H9 (cell line): ENCODE results near the gene PRKCA. TPM values are rescaled to one million over a fixed set of nuclear protein-coding genes. Genes with fewer than 3 reads are reported as not detected.

Experiments
- DNase-seq: peaks from one replicate; pipeline ENCODE4 v3.0.0-alpha.2; 2017
- H2AFZ ChIP-seq: one replicate; pipeline ENCODE4 v1.6.1; 2013; ENCODE audit warnings: mild to moderate bottlenecking, low read length, control low read depth, moderate library complexity
- H2AK5ac ChIP-seq: 2 replicates; pipeline ENCODE4 v1.6.1; 2013; ENCODE audit warnings: low read length, control low read depth, mixed read lengths; ENCODE audit not compliant: insufficient read length
- H2BK120ac ChIP-seq: one replicate; pipeline ENCODE4 v1.6.1; 2013; ENCODE audit warnings: low read depth, mild to moderate bottlenecking, low read length, control low read depth, inconsistent platforms; ENCODE audit not compliant: poor library complexity, severe bottlenecking
- H2BK12ac ChIP-seq: 2 replicates; pipeline ENCODE4 v1.6.1; 2013; ENCODE audit warnings: low read length, control low read depth, mixed read lengths, low read depth; ENCODE audit not compliant: insufficient read length
- H2BK15ac ChIP-seq: 2 replicates; pipeline ENCODE4 v1.6.1; 2013; ENCODE audit warnings: low read depth, low read length, control low read depth
- H2BK20ac ChIP-seq: one replicate; pipeline ENCODE4 v1.6.1; 2013; ENCODE audit warnings: low read depth, mild to moderate bottlenecking, low read length, control low read depth, inconsistent platforms; ENCODE audit not compliant: poor library complexity, severe bottlenecking
- H2BK5ac ChIP-seq: 2 replicates; pipeline ENCODE4 v1.6.1; 2013; ENCODE audit warnings: low read length, control low read depth, mixed read lengths; ENCODE audit not compliant: insufficient read length
- H3K14ac ChIP-seq: 2 replicates; pipeline ENCODE4 v1.6.1; 2013; ENCODE audit warnings: low read length, control low read depth; ENCODE audit not compliant: insufficient read depth
- H3K18ac ChIP-seq: 2 replicates; pipeline ENCODE4 v1.6.1; 2013; ENCODE audit warnings: low read depth, mild to moderate bottlenecking, mixed read lengths, low read length, control low read depth; ENCODE audit not compliant: insufficient read length
- H3K23ac ChIP-seq: 2 replicates; pipeline ENCODE4 v1.6.1; 2013; ENCODE audit warnings: low read length, control low read depth, mixed read lengths, low read depth; ENCODE audit not compliant: insufficient read length
- H3K23me2 ChIP-seq: 2 replicates; pipeline ENCODE4 v1.6.1; 2013; ENCODE audit warnings: low read depth, mild to moderate bottlenecking, mixed read lengths, low read length, control low read depth; ENCODE audit not compliant: insufficient read length, poor library complexity, severe bottlenecking
- H3K27ac ChIP-seq: 2 replicates; pipeline ENCODE4 v1.5.1; 2013; ENCODE audit warnings: low read length, control low read depth, mixed read lengths, low read depth; ENCODE audit not compliant: insufficient read length
- H3K27me3 ChIP-seq: 2 replicates; pipeline ENCODE4 v1.6.1; 2013; ENCODE audit warnings: low read length, control low read depth, inconsistent platforms; ENCODE audit not compliant: insufficient read depth
- H3K4ac ChIP-seq: 2 replicates; pipeline ENCODE4 v1.6.1; 2013; ENCODE audit warnings: low read depth, mild to moderate bottlenecking, control low read depth, inconsistent platforms, low read length, moderate library complexity
- H3K4me1 ChIP-seq: 2 replicates; pipeline ENCODE4 v1.6.1; 2013; ENCODE audit warnings: low read length, control low read depth, inconsistent platforms; ENCODE audit not compliant: insufficient read depth
- H3K4me2 ChIP-seq: 2 replicates; pipeline ENCODE4 v1.6.1; 2013; ENCODE audit warnings: low read length, control low read depth, mixed read lengths; ENCODE audit not compliant: insufficient read length, insufficient read depth
- H3K56ac ChIP-seq: 2 replicates; pipeline ENCODE4 v1.6.1; 2013; ENCODE audit warnings: low read depth, mild to moderate bottlenecking, mixed read lengths, low read length, control low read depth; ENCODE audit not compliant: insufficient read length
- H3K79me1 ChIP-seq: 2 replicates; pipeline ENCODE4 v1.6.1; 2013; ENCODE audit warnings: low read depth, mild to moderate bottlenecking, moderate library complexity, low read length, control low read depth, inconsistent platforms; ENCODE audit not compliant: insufficient read depth, poor library complexity, severe bottlenecking
- H3K79me2 ChIP-seq: 2 replicates; pipeline ENCODE4 v1.6.1; 2013; ENCODE audit warnings: low read length, control low read depth, inconsistent platforms; ENCODE audit not compliant: insufficient read depth
- H3K9ac ChIP-seq: 2 replicates; pipeline ENCODE4 v1.6.1; 2013; ENCODE audit warnings: low read length, control low read depth, mixed read lengths; ENCODE audit not compliant: insufficient read length; ENCODE audit errors: extremely low read depth
- H3K9me3 ChIP-seq: one replicate; pipeline ENCODE4 v1.6.1; 2013; ENCODE audit warnings: low read depth, low read length, inconsistent platforms; ENCODE audit not compliant: control insufficient read depth
- H3T11ph ChIP-seq: one replicate; pipeline ENCODE4 v1.6.1; 2013; ENCODE audit warnings: mild to moderate bottlenecking, low read length, control low read depth, inconsistent platforms
- H4K20me1 ChIP-seq: one replicate; pipeline ENCODE4 v1.6.1; 2013; ENCODE audit not compliant: control insufficient read depth, insufficient read length, insufficient read depth
- H4K5ac ChIP-seq: 2 replicates; pipeline ENCODE4 v1.6.1; 2013; ENCODE audit warnings: low read depth, mild to moderate bottlenecking, mixed read lengths, low read length, control low read depth; ENCODE audit not compliant: insufficient read length
- H4K8ac ChIP-seq: replicated peaks from 2 replicates; pipeline ENCODE4 v1.6.1; 2013; ENCODE audit warnings: low read length, control low read depth, mixed read lengths, low read depth; ENCODE audit not compliant: insufficient read length
- H4K91ac ChIP-seq: 2 replicates; pipeline ENCODE4 v1.6.1; 2013; ENCODE audit warnings: low read depth, mild to moderate bottlenecking, moderate library complexity, mixed read lengths, low read length, control low read depth; ENCODE audit not compliant: insufficient read length
- H3K27ac Mint-ChIP-seq, 3 experiments: 2 replicates in 2 of 3; 3 replicates in 1 of 3; pipeline ENCODE4 v1.8.0; 2020 to 2021; ENCODE audit warnings: mixed read lengths in 3 of 3, mild to moderate bottlenecking in 1 of 3, moderate library complexity in 1 of 3
- H3K27me3 Mint-ChIP-seq: 2 replicates; pipeline ENCODE4 v1.8.0; 2021; ENCODE audit warnings: low read depth, mild to moderate bottlenecking, moderate library complexity, mixed read lengths
- H3K36me3 Mint-ChIP-seq, 3 experiments: 2 replicates in 2 of 3; 3 replicates in 1 of 3; pipeline ENCODE4 v1.8.0; 2020 to 2021; ENCODE audit warnings: low read depth in 3 of 3, mixed read lengths in 3 of 3; ENCODE audit not compliant: insufficient read depth in 1 of 3
- H3K4me1 Mint-ChIP-seq, 2 experiments: 2 replicates each; pipeline ENCODE4 v1.8.0; 2020; ENCODE audit warnings: mixed read lengths in 2 of 2
- H3K4me3 Mint-ChIP-seq, 2 experiments: 2 replicates in 1 of 2; 3 replicates in 1 of 2; pipeline ENCODE4 v1.8.0; 2020 to 2021; ENCODE audit warnings: mild to moderate bottlenecking in 2 of 2, mixed read lengths in 2 of 2, moderate library complexity in 1 of 2
- H3K9me3 Mint-ChIP-seq, 2 experiments: 2 replicates in 1 of 2; 3 replicates in 1 of 2; pipeline ENCODE4 v1.8.0; 2020; ENCODE audit warnings: mild to moderate bottlenecking in 2 of 2, mixed read lengths in 2 of 2, moderate library complexity in 1 of 2
- CTCF ChIP-seq: fragments of 200-600 bp; sonication (generic); conservative IDR thresholded peaks from 3 replicates; pipeline ENCODE4 v1.8.0; 2021; ENCODE audit warnings: antibody characterized with exemption, mild to moderate bottlenecking
- WGBS: extraction: QIAGEN DNeasy Blood & Tissue Kit; methylation state at CpG from one replicate; pipeline ENCODE4 v1.1.7; 2013; ENCODE audit warnings: missing lambda C conversion rate, low lambda C conversion rate, mixed read lengths; ENCODE audit not compliant: insufficient read length; ENCODE audit errors: extremely low coverage; 5-methylcytosine and 5-hydroxymethylcytosine counted together
- total RNA-seq: library from RNA; stranded (reverse); gene quantifications from 2 replicates; pipeline ENCODE4 v1.2.1, GENCODE V29; 2021

PRKCA gene
- total RNA-seq, 1 experiment from 2014 or later: 10.5 TPM

DNA sequence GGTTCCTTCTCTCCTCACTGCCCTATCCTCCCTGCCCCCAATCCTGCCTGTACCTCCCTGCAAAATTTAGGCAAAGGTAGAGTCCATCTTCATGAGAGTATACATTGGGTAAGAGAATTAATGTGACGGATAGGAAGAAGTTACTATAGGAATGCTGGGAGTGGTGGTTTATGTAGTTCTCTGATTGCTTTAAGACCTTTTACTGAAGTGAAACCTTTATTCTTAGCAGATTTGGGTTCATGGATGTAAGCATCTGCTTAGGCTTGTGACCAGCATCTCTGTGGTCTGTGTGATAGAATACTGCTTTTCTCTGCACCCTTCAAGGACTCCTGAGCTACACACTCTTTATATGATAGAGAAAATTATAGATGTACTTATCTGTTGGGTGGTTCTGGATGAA, 127.3 kb downstream of the PRKCA start:
- H3K56ac ChIP-seq: no peak overlapping the region
- no peak overlapping the region for H4K5ac ChIP-seq
- no peaks in the 10 kb centered on the region for H3K79me1 ChIP-seq
- H2BK120ac ChIP-seq: no peak overlapping the region
- H3K27ac Mint-ChIP-seq: no peak overlapping the region
- no peak overlapping the region for H2BK15ac ChIP-seq
- H4K8ac ChIP-seq: no peak overlapping the region
- no peak overlapping the region for H3K4me2 ChIP-seq
- H3K18ac ChIP-seq: no peak overlapping the region
- H3K27me3 Mint-ChIP-seq: no peaks in the 10 kb centered on the region; the same call in 1 of the 2 replicates
- H3K27ac ChIP-seq: no peak overlapping the region
- no peaks in the 10 kb centered on the region for H3K4me1 ChIP-seq
- H3K14ac ChIP-seq: no peak overlapping the region
- no peak for TF ChIP-seq CTCF
- no peak overlapping the region for H3K4me3 Mint-ChIP-seq
- H3K9ac ChIP-seq: no peak overlapping the region
- H2BK12ac ChIP-seq: no peak overlapping the region
- no peak overlapping the region for H2BK5ac ChIP-seq
- DNase-seq: no peak
- H3K79me2 ChIP-seq: no peaks in the 10 kb centered on the region; the same call in 1 of the 2 replicates
- no peak overlapping the region for H3K4ac ChIP-seq
- H4K91ac ChIP-seq: no peak overlapping the region
- H3K9me3 Mint-ChIP-seq: no peaks in the 10 kb centered on the region; a peak in 1 of 5 replicates
- no peak overlapping the region for H3T11ph ChIP-seq
- H3K9me3 ChIP-seq: no peaks in the 10 kb centered on the region
- no peaks in the 10 kb centered on the region for H4K20me1 ChIP-seq
- H3K23ac ChIP-seq: no peak overlapping the region
- no CpG with 5 or more reads among the region's 1 CpG for WGBS
- no peak overlapping the region for H2BK20ac ChIP-seq
- H2AFZ ChIP-seq: no peak overlapping the region
- H3K27me3 ChIP-seq: no peaks in the 10 kb centered on the region
- no peak overlapping the region for H2AK5ac ChIP-seq
- H3K4me1 Mint-ChIP-seq: peaks cover 24 to 26% of the 10 kb centered on the region in 2 experiments
- H3K36me3 Mint-ChIP-seq: no peaks in the 10 kb centered on the region
- H3K23me2 ChIP-seq: no peaks in the 10 kb centered on the region
